ENCODE data around the gene EFL1.
"Not testable (repeated sequence)": the region's sequence is repeated elsewhere in the genome, so short reads cannot be mapped to it uniquely, and the experiment has no call there.

Gene EFL1

DNA sequence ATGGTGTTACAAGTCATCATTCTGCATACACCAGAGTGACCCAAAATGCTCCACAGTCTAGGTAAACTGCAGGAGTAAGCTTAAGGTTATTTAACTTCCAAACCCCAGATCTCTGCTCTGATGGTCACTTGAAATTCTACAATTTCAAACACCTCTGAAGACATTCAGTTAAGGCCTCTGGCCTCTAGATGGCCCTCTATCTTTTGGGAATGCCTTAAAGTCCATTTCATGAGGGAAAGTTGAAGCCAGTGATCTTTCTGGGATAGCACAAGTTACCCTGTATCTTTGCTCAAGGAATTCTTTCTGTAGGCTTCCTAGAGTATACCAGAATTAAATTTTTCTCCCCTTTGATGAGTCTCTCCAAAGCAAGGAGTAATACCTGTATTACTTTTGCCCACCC lies 18.7 kb upstream of the EFL1 start:
- H3K4me3 ChIP-seq (ENCODE audit: low read depth, low read length); H3K27me3 ChIP-seq (replicated peaks); H3K27ac ChIP-seq; H3K36me3 ChIP-seq (replicated peaks); in situ Hi-C loops (cut with HindIII; ENCODE audit: low pct_ligation_motif_present, low sequenced_read_pairs); DNase-seq: not testable (repeated sequence)
- peak; percentile 35 for TF ChIP-seq CTCF (IDR thresholded peaks at IDR 0.05; ENCODE audit: low read depth, low read length, missing control alignments)

GRCh38 chr15:82275410-82275809 lies 12.9 kb upstream of the EFL1 start:
- Histone ChIP-seq H3K27me3 (replicated peaks) (no peaks in the 10 kb centered on the region), H3K27ac (no peak overlapping the region), H3K4me3 (ENCODE audit: low read depth, low read length) (no peak overlapping the region), H3K36me3 (replicated peaks) (no peaks in the 10 kb centered on the region)
- DNase-seq = no peak
- in situ Hi-C loops (cut with HindIII; ENCODE audit: low pct_ligation_motif_present, low sequenced_read_pairs) = no loop called here
- no peak for TF ChIP-seq CTCF (IDR thresholded peaks at IDR 0.05; ENCODE audit: low read depth, low read length, missing control alignments)

GRCh38 chr15:82272154-82272553 lies 9.6 kb upstream of the EFL1 start:
- TF ChIP-seq CTCF (IDR thresholded peaks at IDR 0.05; ENCODE audit: low read depth, low read length, missing control alignments) = no peak
- in situ Hi-C loops (cut with HindIII; ENCODE audit: low pct_ligation_motif_present, low sequenced_read_pairs) = no loop called here
- no peak overlapping the region for H3K4me3 ChIP-seq (ENCODE audit: low read depth, low read length)
- no peak overlapping the region for H3K27ac ChIP-seq
- no peaks in the 10 kb centered on the region for H3K27me3 ChIP-seq (replicated peaks)
- no peaks in the 10 kb centered on the region for H3K36me3 ChIP-seq (replicated peaks)
- DNase-seq = no peak

- H3K27me3 ChIP-seq (replicated peaks); H3K4me3 ChIP-seq (ENCODE audit: low read depth, low read length); DNase-seq; H3K36me3 ChIP-seq (replicated peaks); in situ Hi-C loops (cut with HindIII; ENCODE audit: low pct_ligation_motif_present, low sequenced_read_pairs); H3K27ac ChIP-seq: not testable (repeated sequence)
These were observed 5.9 kb upstream of the EFL1 start for GRCh38 chr15:82268454-82268853.

DNA sequence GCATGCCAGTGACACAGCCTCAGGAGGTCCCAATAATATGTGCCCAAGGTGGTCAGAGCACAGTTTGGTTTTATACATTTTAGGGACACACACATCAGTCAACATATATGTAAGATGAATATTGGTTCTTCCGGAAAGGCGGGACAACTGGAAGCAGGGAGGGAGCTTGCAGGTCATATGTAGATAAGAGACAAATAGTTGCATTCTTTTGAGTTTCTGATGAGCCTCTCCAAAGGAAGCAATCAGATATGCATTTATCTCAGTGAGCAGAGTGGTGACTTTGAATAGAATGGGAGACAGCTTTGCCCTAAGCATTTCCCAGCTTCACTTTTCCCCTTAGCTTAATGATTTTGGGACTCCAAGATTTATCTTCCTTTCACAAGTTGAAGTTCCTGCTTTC lies 4.6 kb upstream of the EFL1 start:
- in situ Hi-C loops (cut with HindIII; ENCODE audit: low pct_ligation_motif_present, low sequenced_read_pairs) = not testable (repeated sequence)

GRCh38 chr15:82263350-82263749 lies 816 bp upstream of the EFL1 start:
- H3K27ac ChIP-seq = no peak overlapping the region
- H3K27me3 ChIP-seq (replicated peaks) = no peaks in the 10 kb centered on the region
- peak overlapping the region; percentile 83 for H3K4me3 ChIP-seq (ENCODE audit: low read depth, low read length)
- in situ Hi-C loops (cut with HindIII; ENCODE audit: low pct_ligation_motif_present, low sequenced_read_pairs) = no loop called here
- TF ChIP-seq CTCF (IDR thresholded peaks at IDR 0.05; ENCODE audit: low read depth, low read length, missing control alignments) = no peak
- DNase-seq = no peak
- no peaks in the 10 kb centered on the region for H3K36me3 ChIP-seq (replicated peaks)

More for the DNA sequence above, 4.6 kb upstream of the EFL1 start:
- not testable (repeated sequence) for H3K4me3 ChIP-seq (ENCODE audit: low read depth, low read length); H3K27ac ChIP-seq; H3K36me3 ChIP-seq (replicated peaks); H3K27me3 ChIP-seq (replicated peaks); DNase-seq

DNA sequence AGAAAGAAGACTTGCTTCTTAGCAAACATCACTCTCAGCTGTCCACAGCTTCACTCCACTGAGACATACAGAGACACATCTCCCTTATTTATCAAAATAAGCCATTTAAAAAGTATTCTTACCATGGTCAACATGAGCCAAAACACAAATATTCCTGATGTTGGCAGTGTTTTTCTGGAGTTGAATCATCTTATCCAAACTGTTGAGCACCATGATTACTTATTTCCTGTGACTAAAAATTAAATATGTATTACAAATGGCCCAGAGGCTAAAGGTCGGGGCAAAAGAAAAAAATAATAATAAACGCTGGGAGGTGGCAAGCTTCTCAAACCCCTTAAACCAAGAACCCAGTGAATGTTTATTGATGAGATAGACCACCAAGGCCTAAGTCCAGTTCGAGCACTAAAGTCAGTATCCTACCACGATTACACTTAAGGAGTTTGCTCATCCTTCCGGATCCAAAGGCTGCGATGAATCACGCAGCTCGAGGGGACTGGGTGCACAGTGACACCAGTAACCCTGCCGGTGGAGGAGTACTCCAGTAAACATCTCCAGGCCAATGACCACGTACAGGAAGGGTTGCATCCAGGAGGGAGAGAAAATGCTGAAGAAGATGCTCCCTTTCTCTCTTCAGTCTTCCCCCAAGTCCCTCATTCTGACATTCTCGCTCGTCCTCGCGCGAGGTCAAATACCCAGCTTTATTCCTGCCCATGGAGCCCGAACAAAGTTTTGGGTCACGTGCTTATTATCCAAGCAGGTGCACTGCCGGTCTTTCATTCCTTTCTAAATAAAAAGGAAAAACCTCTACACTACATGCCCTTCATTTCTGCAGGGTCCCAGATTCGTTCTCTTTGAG lies 740 bp downstream of the EFL1 start:
- DNase-seq = peak; percentile 55
- H3K4me3 ChIP-seq (ENCODE audit: low read depth, low read length) = peak overlapping the region; percentile 83
- in situ Hi-C loops (cut with HindIII; ENCODE audit: low pct_ligation_motif_present, low sequenced_read_pairs) = not testable (repeated sequence)

GRCh38 chr15:82248261-82248660 lies 14.3 kb downstream of the EFL1 start:
- in situ Hi-C loops (cut with HindIII; ENCODE audit: low pct_ligation_motif_present, low sequenced_read_pairs); H3K27me3 ChIP-seq (replicated peaks): not testable (repeated sequence)

More for the DNA sequence above, 740 bp downstream of the EFL1 start:
- not testable (repeated sequence) for H3K36me3 ChIP-seq (replicated peaks); H3K27me3 ChIP-seq (replicated peaks)
- H3K27ac ChIP-seq = peak overlapping the region; percentile 37

DNA sequence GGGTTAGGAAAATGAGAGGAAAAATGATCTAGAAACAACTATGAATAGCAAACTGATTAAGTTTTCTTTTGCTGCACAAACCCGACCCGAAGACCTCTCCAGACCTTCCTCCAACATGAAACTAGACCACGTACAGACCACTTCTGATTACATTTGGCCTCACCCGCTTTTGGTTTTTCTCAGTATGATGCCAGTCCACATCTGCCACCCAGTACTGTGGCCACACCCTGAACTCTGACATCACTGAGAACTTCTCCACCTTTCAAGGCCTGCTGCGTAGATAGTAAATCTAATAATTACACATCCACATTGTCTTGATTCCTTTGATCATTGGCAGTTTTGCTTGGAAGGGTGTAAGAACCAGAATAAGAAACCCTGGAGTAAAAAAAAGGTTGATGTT lies 16.6 kb downstream of the EFL1 start:
- H3K27me3 ChIP-seq (replicated peaks); in situ Hi-C loops (cut with HindIII; ENCODE audit: low pct_ligation_motif_present, low sequenced_read_pairs); H3K4me3 ChIP-seq (ENCODE audit: low read depth, low read length); H3K27ac ChIP-seq; DNase-seq; H3K36me3 ChIP-seq (replicated peaks): not testable (repeated sequence)

More at GRCh38 chr15:82248261-82248660, 14.3 kb downstream of the EFL1 start:
- not testable (repeated sequence) for H3K36me3 ChIP-seq (replicated peaks); H3K27ac ChIP-seq; H3K4me3 ChIP-seq (ENCODE audit: low read depth, low read length)
- peak; percentile 6 for DNase-seq

DNA sequence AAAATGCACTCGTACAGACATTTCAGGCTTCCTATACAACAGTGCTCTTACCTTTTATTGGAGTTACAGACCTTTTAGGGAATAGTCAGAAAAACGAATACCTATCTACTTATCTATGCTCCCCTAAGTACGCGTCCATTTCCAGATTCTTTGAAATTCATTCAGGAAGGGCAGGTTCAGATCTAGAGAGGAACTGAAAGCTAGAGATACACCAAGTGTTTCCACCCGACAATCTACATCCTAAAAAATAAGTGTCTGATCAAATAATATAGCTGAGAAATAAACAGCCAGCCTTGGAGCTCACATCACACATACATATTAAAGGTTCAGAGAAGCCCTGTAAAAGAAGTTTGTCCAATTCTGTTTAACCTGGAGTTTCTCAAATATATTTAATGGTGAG lies 18.9 kb downstream of the EFL1 start:
- H3K27me3 ChIP-seq (replicated peaks); H3K4me3 ChIP-seq (ENCODE audit: low read depth, low read length); DNase-seq; H3K36me3 ChIP-seq (replicated peaks); H3K27ac ChIP-seq; in situ Hi-C loops (cut with HindIII; ENCODE audit: low pct_ligation_motif_present, low sequenced_read_pairs): not testable (repeated sequence)

Measured in brain microvascular endothelial cell (primary cell).